Measurements from ENCODE around the gene PCTP. TPM values are rescaled to one million over a fixed set of nuclear protein-coding genes. Genes with fewer than 3 reads are reported as not detected.

Gene PCTP
- total and polyA plus RNA-seq, 9 of the 15 experiments (the other 6 are each of a cell fraction or from before 2014, with no cell fraction given), result 10.9 to 62.3 (median 41.2) TPM

DNA sequence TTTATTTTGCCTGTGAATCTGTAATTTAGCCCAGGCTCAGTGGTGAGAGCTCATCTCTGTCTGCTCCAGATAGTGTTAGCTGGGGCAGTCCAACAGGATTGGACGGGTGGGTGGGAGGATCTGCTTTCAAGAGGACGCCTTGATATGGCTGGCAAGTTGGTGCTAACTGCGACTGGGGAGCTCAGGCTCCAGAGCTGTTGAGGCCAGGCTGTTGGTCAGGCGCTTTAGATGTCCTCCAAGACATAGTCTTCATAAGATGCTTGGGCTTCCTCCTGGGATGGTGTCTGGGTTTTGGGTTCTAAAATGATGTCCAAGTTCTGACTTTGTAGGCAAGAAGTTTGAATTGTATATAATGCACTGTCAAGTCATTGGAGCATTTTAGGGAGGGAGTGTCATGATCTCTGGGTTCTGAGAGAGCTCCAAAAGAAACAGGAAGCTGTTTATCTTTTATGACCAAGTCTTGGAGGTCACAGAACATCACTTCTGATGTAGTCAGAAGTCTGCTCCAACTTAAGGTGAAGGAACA is 12.8 kb upstream of the PCTP start (continued):
- TF ChIP-seq MCM2 (IDR thresholded peaks at IDR 0.05; ENCODE audit: low read depth) (no peak), HMGN3 (IDR thresholded peaks at IDR 0.05; ENCODE audit: borderline replicate concordance, extremely low read depth, insufficient read length, low read depth, low read length) (no peak), XRCC4 (IDR thresholded peaks at IDR 0.05; ENCODE audit: extremely low read depth, insufficient read depth, insufficient read length) (no peak), TARDBP (IDR thresholded peaks at IDR 0.05) (no peak), NCOA1 (IDR thresholded peaks at IDR 0.05; ENCODE audit: low read depth) (no peak), EHMT2 (IDR thresholded peaks at IDR 0.05) (peak; percentile 80), EZH2 (IDR thresholded peaks at IDR 0.05; ENCODE audit: borderline replicate concordance, low read depth, low read length) (no peak), IRF2 (CRISPR knock-in tag; IDR thresholded peaks at IDR 0.05) (no peak), BRCA1 (IDR thresholded peaks at IDR 0.05) (no peak), BRCA1 (CRISPR knock-in tag; IDR thresholded peaks at IDR 0.05) (no peak), ID3 (CRISPR knock-in tag; IDR thresholded peaks at IDR 0.05) (no peak), ID3 (tag; IDR thresholded peaks at IDR 0.05) (peak; percentile 54; the same call in 1 of the 2 replicates), PHB (CRISPR knock-in tag; IDR thresholded peaks at IDR 0.05) (no peak), TEAD2 (tag; IDR thresholded peaks at IDR 0.05) (no peak), ZNF175 (CRISPR knock-in tag; IDR thresholded peaks at IDR 0.05; ENCODE audit: low read depth) (no peak), SOX6 (IDR thresholded peaks at IDR 0.05) (0 out of 2 replicates have a peak, but pooled peaks have one; percentile 23), MEIS2 (IDR thresholded peaks at IDR 0.05; ENCODE audit: partially characterized antibody) (peak; percentile 25), BDP1 (IDR thresholded peaks at IDR 0.05; ENCODE audit: insufficient read depth, insufficient read length) (no peak), ZNF644 (tag; IDR thresholded peaks at IDR 0.05; ENCODE audit: low read depth) (no peak)
- TF ChIP-seq, protein P1, sequence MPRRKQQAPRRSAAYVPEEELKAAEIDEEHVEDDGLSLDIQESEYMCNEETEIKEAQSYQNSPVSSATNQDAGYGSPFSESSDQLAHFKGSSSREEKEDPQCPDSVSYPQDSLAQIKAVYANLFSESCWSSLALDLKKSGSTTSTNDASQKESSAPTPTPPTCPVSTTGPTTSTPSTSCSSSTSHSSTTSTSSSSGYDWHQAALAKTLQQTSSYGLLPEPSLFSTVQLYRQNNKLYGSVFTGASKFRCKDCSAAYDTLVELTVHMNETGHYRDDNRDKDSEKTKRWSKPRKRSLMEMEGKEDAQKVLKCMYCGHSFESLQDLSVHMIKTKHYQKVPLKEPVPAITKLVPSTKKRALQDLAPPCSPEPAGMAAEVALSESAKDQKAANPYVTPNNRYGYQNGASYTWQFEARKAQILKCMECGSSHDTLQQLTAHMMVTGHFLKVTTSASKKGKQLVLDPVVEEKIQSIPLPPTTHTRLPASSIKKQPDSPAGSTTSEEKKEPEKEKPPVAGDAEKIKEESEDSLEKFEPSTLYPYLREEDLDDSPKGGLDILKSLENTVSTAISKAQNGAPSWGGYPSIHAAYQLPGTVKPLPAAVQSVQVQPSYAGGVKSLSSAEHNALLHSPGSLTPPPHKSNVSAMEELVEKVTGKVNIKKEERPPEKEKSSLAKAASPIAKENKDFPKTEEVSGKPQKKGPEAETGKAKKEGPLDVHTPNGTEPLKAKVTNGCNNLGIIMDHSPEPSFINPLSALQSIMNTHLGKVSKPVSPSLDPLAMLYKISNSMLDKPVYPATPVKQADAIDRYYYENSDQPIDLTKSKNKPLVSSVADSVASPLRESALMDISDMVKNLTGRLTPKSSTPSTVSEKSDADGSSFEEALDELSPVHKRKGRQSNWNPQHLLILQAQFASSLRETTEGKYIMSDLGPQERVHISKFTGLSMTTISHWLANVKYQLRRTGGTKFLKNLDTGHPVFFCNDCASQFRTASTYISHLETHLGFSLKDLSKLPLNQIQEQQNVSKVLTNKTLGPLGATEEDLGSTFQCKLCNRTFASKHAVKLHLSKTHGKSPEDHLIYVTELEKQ (CRISPR knock-in tag; IDR thresholded peaks at IDR 0.05), result no peak
- TF ChIP-seq, protein P2, sequence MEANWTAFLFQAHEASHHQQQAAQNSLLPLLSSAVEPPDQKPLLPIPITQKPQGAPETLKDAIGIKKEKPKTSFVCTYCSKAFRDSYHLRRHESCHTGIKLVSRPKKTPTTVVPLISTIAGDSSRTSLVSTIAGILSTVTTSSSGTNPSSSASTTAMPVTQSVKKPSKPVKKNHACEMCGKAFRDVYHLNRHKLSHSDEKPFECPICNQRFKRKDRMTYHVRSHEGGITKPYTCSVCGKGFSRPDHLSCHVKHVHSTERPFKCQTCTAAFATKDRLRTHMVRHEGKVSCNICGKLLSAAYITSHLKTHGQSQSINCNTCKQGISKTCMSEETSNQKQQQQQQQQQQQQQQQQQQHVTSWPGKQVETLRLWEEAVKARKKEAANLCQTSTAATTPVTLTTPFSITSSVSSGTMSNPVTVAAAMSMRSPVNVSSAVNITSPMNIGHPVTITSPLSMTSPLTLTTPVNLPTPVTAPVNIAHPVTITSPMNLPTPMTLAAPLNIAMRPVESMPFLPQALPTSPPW (CRISPR knock-in tag; IDR thresholded peaks at IDR 0.05), result peak; percentile 56; the same call in 1 of the 2 replicates
- TF ChIP-seq, protein P3, sequence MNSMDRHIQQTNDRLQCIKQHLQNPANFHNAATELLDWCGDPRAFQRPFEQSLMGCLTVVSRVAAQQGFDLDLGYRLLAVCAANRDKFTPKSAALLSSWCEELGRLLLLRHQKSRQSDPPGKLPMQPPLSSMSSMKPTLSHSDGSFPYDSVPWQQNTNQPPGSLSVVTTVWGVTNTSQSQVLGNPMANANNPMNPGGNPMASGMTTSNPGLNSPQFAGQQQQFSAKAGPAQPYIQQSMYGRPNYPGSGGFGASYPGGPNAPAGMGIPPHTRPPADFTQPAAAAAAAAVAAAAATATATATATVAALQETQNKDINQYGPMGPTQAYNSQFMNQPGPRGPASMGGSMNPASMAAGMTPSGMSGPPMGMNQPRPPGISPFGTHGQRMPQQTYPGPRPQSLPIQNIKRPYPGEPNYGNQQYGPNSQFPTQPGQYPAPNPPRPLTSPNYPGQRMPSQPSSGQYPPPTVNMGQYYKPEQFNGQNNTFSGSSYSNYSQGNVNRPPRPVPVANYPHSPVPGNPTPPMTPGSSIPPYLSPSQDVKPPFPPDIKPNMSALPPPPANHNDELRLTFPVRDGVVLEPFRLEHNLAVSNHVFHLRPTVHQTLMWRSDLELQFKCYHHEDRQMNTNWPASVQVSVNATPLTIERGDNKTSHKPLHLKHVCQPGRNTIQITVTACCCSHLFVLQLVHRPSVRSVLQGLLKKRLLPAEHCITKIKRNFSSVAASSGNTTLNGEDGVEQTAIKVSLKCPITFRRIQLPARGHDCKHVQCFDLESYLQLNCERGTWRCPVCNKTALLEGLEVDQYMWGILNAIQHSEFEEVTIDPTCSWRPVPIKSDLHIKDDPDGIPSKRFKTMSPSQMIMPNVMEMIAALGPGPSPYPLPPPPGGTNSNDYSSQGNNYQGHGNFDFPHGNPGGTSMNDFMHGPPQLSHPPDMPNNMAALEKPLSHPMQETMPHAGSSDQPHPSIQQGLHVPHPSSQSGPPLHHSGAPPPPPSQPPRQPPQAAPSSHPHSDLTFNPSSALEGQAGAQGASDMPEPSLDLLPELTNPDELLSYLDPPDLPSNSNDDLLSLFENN (IDR thresholded peaks at IDR 0.05; ENCODE audit: low read depth in 2 of 2, low read length in 2 of 2), result no peak
